ENCODE results near the gene ZKSCAN3. TPM values are rescaled to one million over a fixed set of nuclear protein-coding genes. Genes with fewer than 3 reads are reported as not detected.

The ZKSCAN3 gene
- total RNA-seq, result 2.7 and 3.3 TPM in 2 replicates

GRCh38 chr6:28349892-28350737 is at the start of gene ZKSCAN3:
Gene ZKSCAN3 (plus strand): TSS chr6:28349947. CDS start chr6:28359587, 9,640 bp downstream.

GRCh38 chr6:28335564-28336283 is 14.0 kb upstream of the ZKSCAN3 start, which contains the start of gene ZSCAN31:
Gene ZSCAN31 (minus strand): TSS chr6:28336148. CDS start chr6:28329683, 6,465 bp downstream.

GRCh38 chr6:28399350-28400121 is 49.8 kb downstream of the ZKSCAN3 start, which contains the start of gene ZSCAN12:
Gene ZSCAN12 (minus strand): TSS chr6:28399747. CDS start chr6:28398405, 1,342 bp downstream.

Small RNA genes lying within 50 kb of the gene (small RNA-seq; reads per million reads assigned to genes)
- gene AL021997.1 (not detected), gene AL021997.2 (not detected), gene RNU2-45P (not detected)

Other genes starting within 250 kb of the ZKSCAN3 start
- gene ZSCAN16, start 225.3 kb upstream of the ZKSCAN3 start, total RNA-seq, result 1.1 and 2.2 TPM in 2 replicates
- 12.7 and 12.9 TPM in 2 replicates for gene ZKSCAN8, start 208.1 kb upstream of the ZKSCAN3 start, total RNA-seq
- 5.5 and 7.2 TPM in 2 replicates for gene ZSCAN9, start 124.7 kb upstream of the ZKSCAN3 start, total RNA-seq
- 4.5 and 4.8 TPM in 2 replicates for gene ZKSCAN4, start 97.7 kb upstream of the ZKSCAN3 start, total RNA-seq
- 0.73 and 1.6 TPM in 2 replicates for gene NKAPL, start 90.7 kb upstream of the ZKSCAN3 start, total RNA-seq
- 9.2 and 11.0 TPM in 2 replicates for gene ZSCAN26, start 82.8 kb upstream of the ZKSCAN3 start, total RNA-seq
- gene PGBD1, start 68.4 kb upstream of the ZKSCAN3 start, total RNA-seq, result 4.4 and 5.3 TPM in 2 replicates
- 0.98 and 3.7 TPM in 2 replicates for gene ZSCAN31, start 13.8 kb upstream of the ZKSCAN3 start, total RNA-seq
- gene ZSCAN12, start 49.8 kb downstream of the ZKSCAN3 start, total RNA-seq, result 4.4 and 5.1 TPM in 2 replicates
- gene ZSCAN23, start 93.5 kb downstream of the ZKSCAN3 start, total RNA-seq, result 6.2 and 6.6 TPM in 2 replicates
- not detected in 2 replicates for gene GPX6, start 165.8 kb downstream of the ZKSCAN3 start, total RNA-seq
- not detected in 2 replicates for gene GPX5, start 175.9 kb downstream of the ZKSCAN3 start, total RNA-seq

Data from subcutaneous preadipocyte (primary cell).